WERI-Rb-1 (cell line): ENCODE data around the gene OSBP2.

Source experiments
- DNase-seq: peaks from one replicate; pipeline ENCODE4 v3.0.0-alpha.2; 2020
- H3K27ac ChIP-seq: fragments of 250-450 bp; sonication (Bioruptor Pico); 2 replicates; pipeline ENCODE4 v1.5.1; 2020; ENCODE audit warnings: mild to moderate bottlenecking, moderate library complexity
- H3K27me3 ChIP-seq: fragments of 250-450 bp; sonication (Bioruptor Pico); 2 replicates; pipeline ENCODE4 v1.5.1; 2021; ENCODE audit warnings: mild to moderate bottlenecking, low read depth, moderate library complexity; ENCODE audit not compliant: insufficient read depth, severe bottlenecking
- H3K36me3 ChIP-seq: fragments of 250-450 bp; sonication (Bioruptor Pico); 2 replicates; pipeline ENCODE4 v1.5.1; 2020; ENCODE audit warnings: mild to moderate bottlenecking, moderate library complexity
- H3K4me3 ChIP-seq: 2 replicates; pipeline ENCODE4 v1.5.1; 2011; ENCODE audit warnings: low read depth, mild to moderate bottlenecking, control low read depth, low read length
- H3K9me3 ChIP-seq: fragments of 250-450 bp; sonication (Bioruptor Pico); 2 replicates; pipeline ENCODE4 v1.5.1; 2021; ENCODE audit warnings: mild to moderate bottlenecking, moderate library complexity; ENCODE audit not compliant: severe bottlenecking
- TF ChIP-seq, protein P1 (sequence below): IDR thresholded peaks from 2 replicates; pipeline ENCODE4 v1.5.1; 2011; ENCODE audit warnings: low read depth, mild to moderate bottlenecking, control low read depth, inconsistent platforms, low read length

OSBP2 gene

DNA sequence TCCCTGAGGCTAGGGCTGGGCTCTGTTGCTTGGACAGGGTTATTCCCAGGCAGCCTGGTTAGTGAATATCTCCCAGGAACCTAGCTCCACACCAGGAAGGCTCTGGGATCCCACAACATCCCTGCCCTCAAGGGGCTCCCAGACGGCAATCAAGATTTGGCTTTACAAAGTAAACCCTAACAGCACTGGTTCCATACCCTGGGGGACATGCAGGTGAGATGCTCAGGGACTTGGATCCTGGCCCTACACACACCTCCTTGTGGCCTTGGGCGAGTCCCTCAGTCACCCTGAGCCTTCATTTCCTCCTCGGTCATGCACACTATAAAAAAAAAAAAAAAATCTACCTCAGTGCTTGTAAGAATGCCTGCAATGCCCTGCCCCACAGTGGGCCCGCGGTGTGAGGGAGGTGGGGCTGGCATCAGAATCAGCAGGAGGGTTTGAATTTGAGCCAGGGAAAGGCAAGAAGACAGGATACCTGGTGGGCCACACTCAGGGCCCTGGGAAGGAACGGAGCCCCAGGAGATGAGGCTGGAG, 187.6 kb downstream of the OSBP2 start:
- no peaks in the 10 kb centered on the region for H3K9me3 ChIP-seq
- H3K27ac ChIP-seq, result peak overlapping the region; percentile 96
- H3K36me3 ChIP-seq, result no peaks in the 10 kb centered on the region; the same call in 1 of the 2 replicates
- no peaks in the 10 kb centered on the region for H3K27me3 ChIP-seq
- TF ChIP-seq, protein P1, sequence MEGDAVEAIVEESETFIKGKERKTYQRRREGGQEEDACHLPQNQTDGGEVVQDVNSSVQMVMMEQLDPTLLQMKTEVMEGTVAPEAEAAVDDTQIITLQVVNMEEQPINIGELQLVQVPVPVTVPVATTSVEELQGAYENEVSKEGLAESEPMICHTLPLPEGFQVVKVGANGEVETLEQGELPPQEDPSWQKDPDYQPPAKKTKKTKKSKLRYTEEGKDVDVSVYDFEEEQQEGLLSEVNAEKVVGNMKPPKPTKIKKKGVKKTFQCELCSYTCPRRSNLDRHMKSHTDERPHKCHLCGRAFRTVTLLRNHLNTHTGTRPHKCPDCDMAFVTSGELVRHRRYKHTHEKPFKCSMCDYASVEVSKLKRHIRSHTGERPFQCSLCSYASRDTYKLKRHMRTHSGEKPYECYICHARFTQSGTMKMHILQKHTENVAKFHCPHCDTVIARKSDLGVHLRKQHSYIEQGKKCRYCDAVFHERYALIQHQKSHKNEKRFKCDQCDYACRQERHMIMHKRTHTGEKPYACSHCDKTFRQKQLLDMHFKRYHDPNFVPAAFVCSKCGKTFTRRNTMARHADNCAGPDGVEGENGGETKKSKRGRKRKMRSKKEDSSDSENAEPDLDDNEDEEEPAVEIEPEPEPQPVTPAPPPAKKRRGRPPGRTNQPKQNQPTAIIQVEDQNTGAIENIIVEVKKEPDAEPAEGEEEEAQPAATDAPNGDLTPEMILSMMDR, result no peak
- no peak for DNase-seq
- H3K4me3 ChIP-seq, result peak overlapping the region; percentile 33

DNA sequence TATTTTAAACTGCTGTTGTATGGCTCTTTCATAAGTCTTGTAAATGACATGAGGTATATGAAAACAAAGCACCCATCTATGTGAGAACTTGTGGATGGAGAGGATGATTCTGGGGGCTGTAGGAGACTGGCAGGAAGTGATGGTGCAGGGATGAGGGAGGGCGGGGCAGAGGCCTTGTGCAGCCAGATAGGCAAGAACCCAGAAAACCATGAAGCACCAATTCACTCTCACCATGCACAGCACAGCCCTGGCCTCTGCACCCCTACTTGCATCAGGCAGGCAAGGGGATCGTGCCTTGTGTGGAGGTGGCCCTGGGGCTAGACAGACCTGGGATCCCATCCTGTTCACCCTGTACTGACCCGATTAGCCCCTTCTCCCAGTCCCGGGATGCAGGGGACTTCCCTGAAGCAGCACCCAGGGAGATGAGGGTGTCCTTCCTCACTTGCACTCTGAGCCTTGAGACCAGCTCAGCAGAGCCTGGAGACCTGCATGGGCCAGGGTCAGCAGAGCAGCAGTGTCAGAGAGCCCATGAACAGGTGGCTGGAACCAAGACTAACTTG, 188.4 kb downstream of the OSBP2 start:
- no peaks in the 10 kb centered on the region for H3K27me3 ChIP-seq
- TF ChIP-seq, protein P1, result no peak
- no peak overlapping the region for H3K27ac ChIP-seq
- H3K36me3 ChIP-seq, result peaks cover 5% of the 10 kb centered on the region
- H3K9me3 ChIP-seq, result no peaks in the 10 kb centered on the region
- H3K4me3 ChIP-seq, result no peak overlapping the region
- no peak for DNase-seq

DNA sequence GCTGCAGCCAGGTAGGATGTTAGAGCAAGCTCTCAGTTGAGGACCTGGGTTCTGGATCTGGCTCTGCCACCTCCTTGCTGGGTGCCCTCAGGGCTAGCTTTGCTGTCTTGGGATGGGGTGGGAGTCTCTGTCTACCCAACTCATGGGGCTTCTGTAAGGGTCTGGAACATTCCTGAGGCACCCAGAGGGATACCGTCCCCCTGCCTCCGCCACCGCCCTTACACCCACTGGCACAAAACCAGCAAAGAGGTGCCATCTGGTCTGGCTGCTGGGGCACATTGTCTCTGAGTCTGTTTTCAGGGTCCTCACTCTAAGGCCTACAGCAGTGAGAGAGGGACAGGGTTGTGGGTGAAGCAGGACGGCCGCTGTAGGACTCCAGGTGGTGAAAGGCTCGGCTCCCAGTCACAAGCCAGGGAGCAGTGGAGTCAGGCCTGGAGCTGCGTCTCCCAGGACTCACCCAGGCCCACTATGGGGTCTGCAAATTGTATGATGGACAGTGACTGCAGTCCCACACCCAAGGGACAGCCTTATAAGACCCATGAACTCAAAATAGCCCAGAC, 189.0 kb downstream of the OSBP2 start:
- Histone ChIP-seq H3K27me3 (no peaks in the 10 kb centered on the region), H3K9me3 (no peaks in the 10 kb centered on the region), H3K4me3 (no peak overlapping the region), H3K27ac (no peak overlapping the region), H3K36me3 (peaks cover 11% of the 10 kb centered on the region)
- TF ChIP-seq, protein P1, result no peak
- DNase-seq, result no peak

DNA sequence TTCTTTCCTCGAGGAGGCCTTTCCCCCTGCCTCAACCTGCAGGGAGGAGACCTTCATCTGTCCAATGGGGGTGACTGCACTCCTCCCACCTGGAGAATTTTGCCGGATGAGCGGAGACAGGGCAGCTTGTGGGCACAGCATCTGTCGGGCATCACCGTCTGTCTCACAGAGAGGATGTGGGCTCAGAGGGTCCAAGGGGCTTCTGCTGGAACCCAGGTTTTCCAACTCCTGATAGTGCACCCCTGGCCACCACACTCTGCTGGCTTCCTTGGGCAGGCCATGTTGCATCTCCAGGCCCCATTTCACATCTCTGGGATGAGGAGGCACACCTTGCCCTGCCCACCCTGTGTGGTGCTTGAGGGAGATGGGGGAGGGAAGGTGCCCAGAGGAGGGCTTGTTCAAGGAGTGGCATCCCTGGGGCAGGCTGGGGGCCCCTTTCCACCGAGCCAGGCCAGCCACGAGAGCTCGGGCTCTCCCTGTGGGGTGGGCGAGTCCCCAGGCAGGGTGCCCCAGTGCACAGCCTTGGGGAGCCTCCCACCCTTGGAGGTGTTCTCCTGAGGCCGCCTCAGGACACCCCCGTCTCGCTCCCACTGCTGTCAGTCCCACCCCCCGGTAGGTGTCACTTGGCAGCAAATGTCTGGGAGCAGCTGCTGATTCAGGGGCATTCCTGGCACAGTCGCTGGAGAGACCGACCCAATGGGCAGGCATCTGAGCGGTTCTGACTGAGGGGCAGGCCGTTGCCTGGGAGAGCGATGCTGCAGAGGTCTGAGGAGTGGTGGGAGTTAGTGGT, 189.7 kb downstream of the OSBP2 start:
- no peak overlapping the region for H3K4me3 ChIP-seq
- TF ChIP-seq, protein P1, result no peak
- H3K27me3 ChIP-seq, result no peaks in the 10 kb centered on the region
- DNase-seq, result no peak
- H3K27ac ChIP-seq, result no peak overlapping the region
- H3K9me3 ChIP-seq, result no peaks in the 10 kb centered on the region
- H3K36me3 ChIP-seq, result peaks cover 15% of the 10 kb centered on the region

DNA sequence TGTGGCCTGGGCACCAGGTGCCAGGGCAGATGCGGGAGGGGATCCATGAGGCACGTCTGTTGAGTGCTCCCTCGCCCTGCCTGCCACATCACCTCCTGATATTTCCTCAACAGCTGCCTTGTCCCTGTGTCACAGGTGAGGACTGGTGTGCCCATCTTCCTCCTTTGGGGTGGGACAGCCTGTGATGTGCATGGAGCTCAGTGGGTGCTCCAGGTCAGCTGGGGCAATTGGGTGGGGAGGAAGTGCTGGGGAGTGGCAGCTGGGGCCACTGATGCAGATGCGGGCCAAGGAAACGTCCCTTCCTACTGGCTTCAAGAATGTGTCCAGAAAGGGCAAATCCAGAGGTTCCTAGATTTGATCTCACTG, 190.3 kb downstream of the OSBP2 start:
- Histone ChIP-seq H3K27me3 (no peaks in the 10 kb centered on the region), H3K27ac (no peak overlapping the region), H3K36me3 (peaks cover 17% of the 10 kb centered on the region), H3K4me3 (no peak overlapping the region), H3K9me3 (no peaks in the 10 kb centered on the region)
- TF ChIP-seq, protein P1, result no peak
- DNase-seq, result no peak
